Measurements from ENCODE around the gene RHOA.

The RHOA gene

GRCh38 chr3:49411968-49412631, at the start of gene RHOA, which contains the start of gene TCTA:
TSS of gene RHOA (minus strand) at chr3:49411976. CDS start at chr3:49375589, 36,387 bp downstream.
TSS of gene TCTA (plus strand) at chr3:49412423. CDS start at chr3:49412427, 4 bp downstream.
- DNase-seq: peak; percentile 100

- no peak for DNase-seq
Measured at GRCh38 chr3:49460956-49461355, 49.2 kb upstream of the RHOA start.

GRCh38 chr3:49460188-49460890, 48.6 kb upstream of the RHOA start:
- DNase-seq: no peak

- DNase-seq: no peak
Measured at GRCh38 chr3:49456466-49456865, 44.7 kb upstream of the RHOA start.

- no peak for DNase-seq
Measured at GRCh38 chr3:49454898-49455681, 43.3 kb upstream of the RHOA start.

- no peak for DNase-seq
Measured at GRCh38 chr3:49454458-49454857, 42.7 kb upstream of the RHOA start.

GRCh38 chr3:49453621-49454020, 41.8 kb upstream of the RHOA start:
- no peak for DNase-seq

GRCh38 chr3:49445391-49445790, 33.6 kb upstream of the RHOA start:
- DNase-seq: no peak

- no peak for DNase-seq
Measured at GRCh38 chr3:49434731-49435130, 23.0 kb upstream of the RHOA start.

- no peak for DNase-seq
Measured at GRCh38 chr3:49428752-49429080, 16.9 kb upstream of the RHOA start.

- no peak for DNase-seq
Measured at GRCh38 chr3:49427586-49427985, 15.8 kb upstream of the RHOA start.

GRCh38 chr3:49424816-49425215, 13.0 kb upstream of the RHOA start:
- no peak for DNase-seq

- no peak for DNase-seq
Measured at GRCh38 chr3:49422379-49423248, 10.8 kb upstream of the RHOA start, which contains the start of gene AMT. TSS of gene AMT (minus strand) at chr3:49422473. CDS start at chr3:49422450, 23 bp downstream.

- DNase-seq: no peak
Measured at GRCh38 chr3:49421890-49422378, 10.2 kb upstream of the RHOA start.

GRCh38 chr3:49417516-49418120, 5.8 kb upstream of the RHOA start:
- no peak for DNase-seq

- no peak for DNase-seq
Measured at GRCh38 chr3:49416867-49417266, 5.1 kb upstream of the RHOA start.

- peak; percentile 16 for DNase-seq
Measured at GRCh38 chr3:49415931-49416601, 4.3 kb upstream of the RHOA start.

- no peak for DNase-seq
Measured at GRCh38 chr3:49414753-49415152, 3.0 kb upstream of the RHOA start.

- DNase-seq: no peak
Measured at GRCh38 chr3:49413338-49413734, 1.6 kb upstream of the RHOA start.

- no peak for DNase-seq
Measured at GRCh38 chr3:49412632-49413337, 1.0 kb upstream of the RHOA start.

- no peak for DNase-seq
Measured at GRCh38 chr3:49411535-49411967, 225 bp downstream of the RHOA start.
